ENCODE measurements around the gene CLDN20. TPM values are rescaled to one million over a fixed set of nuclear protein-coding genes. Genes with fewer than 3 reads are reported as not detected.

CLDN20 gene
- total and polyA plus RNA-seq, 11 donors: 0.30 TPM; not detected in 10

GRCh38 chr6:155303361-155303870 lies 39.6 kb downstream of the CLDN20 start:
- H3K36me3 ChIP-seq: peaks cover 0 to 73% (median 8%) of the 10 kb centered on the region in 9 donors
- WGBS, 4 donors: 38 to 54% (median 47%) methylated on average over 4 of the region's 4 CpGs
- no peak for DNase-seq
- peaks cover 0 to 4% (median 0%) of the 10 kb centered on the region in 12 donors for H3K4me1 ChIP-seq
- intact Hi-C loops (cut with DNase I): no loop called here
- H3K27me3 ChIP-seq: no peaks in the 10 kb centered on the region
- H3K4me3 ChIP-seq: no peak overlapping the region
- H3K27ac ChIP-seq: no peak overlapping the region
- TF ChIP-seq POLR2A (IDR thresholded peaks at IDR 0.05) (no peak), CTCF (IDR thresholded peaks at IDR 0.05) (no peak)
- no peak for ATAC-seq
- no peaks in the 10 kb centered on the region for H3K9me3 ChIP-seq

GRCh38 chr6:155306958-155307357 lies 43.1 kb downstream of the CLDN20 start:
- intact Hi-C loops (cut with DNase I): no loop called here
- Histone ChIP-seq H3K9me3 (no peaks in the 10 kb centered on the region), H3K4me1 (peaks cover 0 to 9% (median 0%) of the 10 kb centered on the region in 12 donors), H3K27me3 (no peaks in the 10 kb centered on the region), H3K27ac (no peak overlapping the region), H3K4me3 (no peak overlapping the region), H3K36me3 (peaks cover 0 to 78% (median 33%) of the 10 kb centered on the region in 9 donors)
- TF ChIP-seq POLR2A (IDR thresholded peaks at IDR 0.05): no peak
- TF ChIP-seq CTCF (IDR thresholded peaks at IDR 0.05): no peak
- ATAC-seq (no peak), DNase-seq (no peak)
- 86 to 92% (median 90%) methylated on average over 2 of the region's 2 CpGs for WGBS, 4 donors

- DNase-seq: no peak
- Histone ChIP-seq H3K9me3 (no peaks in the 10 kb centered on the region), H3K27ac (no peak overlapping the region), H3K4me1 (peaks cover 0 to 18% (median 2%) of the 10 kb centered on the region in 12 donors), H3K27me3 (no peaks in the 10 kb centered on the region), H3K4me3 (no peak overlapping the region), H3K36me3 (peaks cover 0 to 70% (median 26%) of the 10 kb centered on the region in 9 donors)
- ATAC-seq: no peak
- 83 to 97% (median 93%) methylated on average over 4 of the region's 4 CpGs for WGBS, 4 donors
- TF ChIP-seq CTCF (IDR thresholded peaks at IDR 0.05) (no peak), POLR2A (IDR thresholded peaks at IDR 0.05) (no peak)
- intact Hi-C loops (cut with DNase I): no loop called here
Observed at GRCh38 chr6:155309150-155309549, 45.3 kb downstream of the CLDN20 start.

- WGBS, 4 donors: 77 to 89% (median 79%) methylated on average over 2 of the region's 2 CpGs
Observed at GRCh38 chr6:155310596-155310995, 46.8 kb downstream of the CLDN20 start.

More at GRCh38 chr6:155310596-155310995, 46.8 kb downstream of the CLDN20 start:
- Histone ChIP-seq H3K27me3 (no peaks in the 10 kb centered on the region), H3K36me3 (peaks cover 0 to 65% (median 25%) of the 10 kb centered on the region in 9 donors), H3K27ac (no peak overlapping the region), H3K9me3 (no peaks in the 10 kb centered on the region), H3K4me3 (no peak overlapping the region), H3K4me1 (peaks cover 0 to 23% (median 6%) of the 10 kb centered on the region in 12 donors)
- no peak for ATAC-seq
- TF ChIP-seq CTCF (IDR thresholded peaks at IDR 0.05) (no peak), POLR2A (IDR thresholded peaks at IDR 0.05) (no peak)
- no peak for DNase-seq
- intact Hi-C loops (cut with DNase I): loop anchor here in 4 of 10 donors (10.0 kb wide), 2 partner anchors 126 to 136 kb away; no protein-coding TSS in a partner anchor

Data from heart left ventricle (tissue), 16 donors.